Fibroblast of skin of left biceps (primary cell): Measurements from ENCODE around the gene TMEM52.
"Not testable (repeated sequence)": the region's sequence is repeated elsewhere in the genome, so short reads cannot be mapped to it uniquely, and the experiment has no call there.

Source experiments
- DNase-seq, 2 experiments: peaks; one replicate each; pipeline ENCODE4 v3.0.0-alpha.2; 2013; ENCODE audit warnings: low read depth in 2 of 2

TMEM52 gene

GRCh38 chr1:1894354-1895059 is 24.6 kb downstream of the TMEM52 start:
- no peak for DNase-seq

- DNase-seq: no peak
Observed at GRCh38 chr1:1893997-1894353, 25.1 kb downstream of the TMEM52 start.

- DNase-seq: no peak
Observed at GRCh38 chr1:1893291-1893985, 25.6 kb downstream of the TMEM52 start.

DNA sequence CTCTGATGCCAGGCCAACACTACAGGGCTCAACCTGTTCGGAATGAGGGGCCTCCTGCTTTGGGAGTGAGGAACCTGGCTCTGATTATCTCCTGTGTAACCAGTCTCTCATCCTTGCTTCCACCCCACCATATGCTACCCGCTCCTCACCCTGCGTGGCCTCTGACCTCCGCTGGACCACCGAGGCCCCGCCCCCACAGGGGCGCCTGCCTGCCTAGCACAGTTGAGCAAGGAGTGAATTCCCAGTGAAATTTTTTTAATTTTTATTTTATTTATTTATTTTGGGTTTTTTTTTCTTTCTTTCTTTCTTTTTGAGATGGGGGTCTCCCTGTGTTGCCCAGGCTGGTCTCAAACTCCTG is 26.3 kb downstream of the TMEM52 start:
- no peak for DNase-seq

- DNase-seq: no peak
Observed at GRCh38 chr1:1892079-1892762, 26.9 kb downstream of the TMEM52 start.

DNA sequence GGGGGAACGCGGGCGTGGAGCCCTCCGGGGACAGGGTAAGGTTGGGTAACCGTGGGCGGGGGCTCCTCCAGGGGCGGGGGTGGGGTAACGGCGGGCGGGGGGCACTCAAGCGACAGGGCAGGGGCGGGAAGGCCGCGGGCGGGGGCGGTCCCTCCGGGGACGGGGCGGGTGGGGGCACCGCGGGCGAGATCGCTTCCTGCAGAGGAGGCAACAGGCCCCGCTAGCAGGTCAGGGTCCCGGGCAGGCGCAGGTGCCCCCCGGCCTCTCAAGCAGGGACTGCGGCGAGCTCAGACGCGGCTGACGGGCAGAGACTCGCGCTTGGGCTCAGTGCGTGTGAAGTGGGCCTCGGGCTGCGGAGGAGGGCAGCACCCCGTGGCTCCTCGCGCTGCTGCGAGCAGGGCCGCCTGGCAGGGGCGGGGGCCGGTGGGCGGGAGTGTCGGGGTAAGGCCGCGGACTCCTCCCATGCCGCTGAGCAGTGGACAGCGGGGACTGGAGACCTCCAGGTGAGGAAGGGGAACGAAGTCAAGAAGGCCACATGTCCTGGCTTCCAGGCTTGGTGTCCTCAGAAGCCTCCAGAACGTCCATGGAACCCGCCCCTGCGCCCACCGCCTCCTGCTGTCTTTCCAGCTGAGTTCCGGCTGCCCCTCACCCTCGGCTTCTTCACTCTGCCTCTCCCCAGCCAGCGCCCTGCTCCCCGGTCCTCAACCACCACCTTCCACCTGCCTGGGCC is 27.6 kb downstream of the TMEM52 start:
- no peak for DNase-seq

DNA sequence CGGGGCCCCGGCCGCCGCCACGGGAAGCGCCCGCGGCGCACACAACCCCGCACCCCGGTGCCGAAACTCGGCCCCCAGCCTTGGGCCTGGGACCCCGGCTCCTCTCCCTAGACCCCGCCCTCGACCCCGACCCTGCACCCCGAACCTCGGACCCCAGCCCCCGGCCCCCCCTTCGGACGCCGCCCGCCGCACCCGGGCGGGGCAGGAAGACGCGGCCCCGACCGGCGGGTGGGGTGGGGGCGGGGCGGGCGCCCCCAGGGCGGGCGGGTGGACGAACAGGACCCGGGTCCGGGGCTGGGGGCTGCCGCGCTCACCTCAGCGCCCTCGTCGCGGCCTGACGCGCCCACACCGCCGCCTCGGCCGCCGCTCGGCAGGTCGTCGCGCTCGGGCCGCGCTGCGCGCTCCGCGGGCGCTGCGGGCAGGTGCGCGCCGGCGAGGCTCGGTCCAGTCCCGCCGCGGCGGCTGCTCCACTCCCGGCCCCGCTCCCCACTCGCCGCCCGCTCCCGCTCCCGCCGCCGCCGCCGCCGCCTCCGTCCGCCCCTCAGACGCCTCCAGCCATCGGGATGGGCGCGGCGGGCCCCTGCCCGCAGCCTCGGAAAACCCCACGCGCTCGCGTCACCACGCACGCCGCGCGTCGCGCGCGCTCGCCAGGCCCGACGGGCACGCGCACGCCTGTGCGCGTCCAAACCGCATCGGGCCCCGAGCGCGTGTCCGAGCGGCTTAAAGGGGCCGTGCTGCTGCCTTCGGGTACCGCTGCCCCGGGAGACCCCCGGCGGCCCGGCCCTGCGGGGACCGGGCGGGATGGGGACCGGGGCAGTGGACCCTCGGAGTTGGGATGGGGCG is 28.4 kb downstream of the TMEM52 start, which contains the start of gene GNB1:
Gene GNB1 (minus strand): TSS at position 582 of the 843 bp plus-strand sequence. CDS start 65,634 bp downstream, outside the sequence.
- peak; percentile 70 to 78 for DNase-seq

DNA sequence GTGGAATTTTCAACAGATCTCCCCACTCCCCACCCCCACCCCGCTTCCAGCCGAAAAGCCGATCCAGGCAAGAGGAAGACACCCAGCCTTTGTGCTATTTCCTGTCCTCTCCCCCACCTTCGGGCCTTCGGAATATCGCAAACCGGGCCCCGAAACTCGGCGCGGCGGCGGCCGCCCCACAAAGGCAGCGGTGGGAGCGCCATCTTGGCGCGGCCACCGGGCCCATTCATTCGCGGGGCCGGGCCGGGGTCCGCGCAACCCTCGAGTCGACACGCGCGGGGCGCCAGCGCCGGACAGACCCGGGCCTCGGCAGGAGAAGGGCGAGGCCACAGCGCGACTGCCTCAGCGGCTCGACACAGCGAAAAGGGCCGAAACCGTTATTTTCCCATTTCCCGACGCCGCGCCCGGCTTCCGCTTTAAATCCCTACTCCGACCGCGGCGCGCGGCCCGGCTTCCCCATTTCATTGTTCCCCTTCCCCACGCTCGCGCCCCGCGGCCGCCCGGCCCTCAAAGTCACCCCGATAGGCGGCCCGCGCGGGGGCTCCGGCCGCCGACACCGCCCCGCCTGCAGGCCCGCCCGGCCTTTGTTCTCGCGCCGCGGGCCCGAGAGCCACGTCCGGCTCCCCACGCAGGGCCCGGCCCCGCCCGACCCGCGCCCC is 29.1 kb downstream of the TMEM52 start:
- DNase-seq: no peak

GRCh38 chr1:1889090-1889750 is 29.9 kb downstream of the TMEM52 start:
- no peak for DNase-seq

GRCh38 chr1:1883890-1884289 is 35.2 kb downstream of the TMEM52 start:
- not testable (repeated sequence) for DNase-seq

GRCh38 chr1:1883092-1883873 is 35.8 kb downstream of the TMEM52 start:
- DNase-seq: no peak

DNA sequence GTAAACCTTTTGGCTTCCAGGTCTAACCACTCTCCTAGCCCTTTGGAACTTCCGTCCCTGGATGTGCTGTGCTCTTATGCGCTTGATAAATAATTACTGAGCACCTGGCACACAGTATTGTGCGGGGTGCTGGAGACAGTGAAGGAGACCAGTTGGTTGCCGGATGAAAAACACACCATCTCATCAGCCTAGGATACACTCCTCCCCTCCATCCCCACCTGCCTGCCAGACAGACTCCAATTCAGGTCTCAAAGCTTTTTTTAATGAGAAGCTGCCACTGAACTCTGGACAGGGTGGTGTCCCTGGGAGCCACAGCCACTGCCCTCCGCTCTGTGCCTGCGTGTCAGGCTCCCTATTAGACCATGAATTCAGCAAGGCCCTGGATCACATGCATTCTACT is 37.4 kb downstream of the TMEM52 start:
- no peak for DNase-seq

DNA sequence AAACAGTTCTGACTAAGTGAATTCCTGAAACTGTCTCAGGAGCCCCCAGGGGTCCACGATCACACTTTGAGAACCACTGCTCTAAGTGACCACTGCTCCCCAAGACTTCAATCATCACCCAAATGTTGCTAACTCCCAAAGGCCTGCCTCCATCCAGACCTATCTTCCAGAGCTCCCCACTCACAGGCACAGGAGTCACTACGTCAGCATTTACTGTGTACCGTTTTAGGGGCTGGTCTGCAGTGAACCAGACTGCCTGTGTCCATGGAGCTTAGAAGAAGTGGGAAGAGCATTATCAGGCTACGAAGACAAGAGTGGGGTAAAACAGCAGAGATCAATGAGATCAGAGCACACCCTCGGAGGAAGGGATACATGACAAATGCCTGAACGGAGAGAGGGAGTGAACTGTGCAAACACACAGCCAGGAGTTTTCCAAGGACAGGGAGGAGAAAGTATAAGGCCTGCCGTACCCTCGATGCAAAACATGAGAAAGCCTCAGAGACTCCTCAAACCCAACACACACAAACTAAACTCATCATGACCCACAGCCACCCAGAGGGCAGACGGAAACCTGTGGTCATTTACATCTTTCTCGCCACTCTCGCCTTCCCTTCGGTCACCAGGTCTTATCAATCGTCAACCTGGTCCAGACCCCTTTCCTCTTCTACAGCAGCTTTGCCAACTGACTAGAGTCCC is 38.3 kb downstream of the TMEM52 start:
- no peak for DNase-seq

DNA sequence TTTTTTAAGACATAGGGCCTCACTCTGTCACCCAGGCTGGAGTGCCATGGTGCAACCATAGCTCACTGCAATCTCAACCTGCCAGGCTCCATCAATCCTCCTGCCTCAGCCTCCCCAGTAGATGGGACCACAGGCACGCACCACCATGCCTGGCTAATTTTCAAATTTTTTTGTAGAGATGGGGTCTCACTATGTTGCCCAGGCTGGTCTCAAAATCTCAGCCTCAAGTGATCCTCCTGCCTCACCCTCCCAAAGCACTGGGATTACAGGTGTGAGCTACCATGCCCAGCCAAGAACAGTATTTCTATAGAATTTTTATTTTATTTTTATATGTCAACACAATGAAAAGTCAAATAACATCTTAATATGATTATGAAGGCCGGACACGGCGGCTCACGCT is 39.1 kb downstream of the TMEM52 start:
- no peak for DNase-seq

DNA sequence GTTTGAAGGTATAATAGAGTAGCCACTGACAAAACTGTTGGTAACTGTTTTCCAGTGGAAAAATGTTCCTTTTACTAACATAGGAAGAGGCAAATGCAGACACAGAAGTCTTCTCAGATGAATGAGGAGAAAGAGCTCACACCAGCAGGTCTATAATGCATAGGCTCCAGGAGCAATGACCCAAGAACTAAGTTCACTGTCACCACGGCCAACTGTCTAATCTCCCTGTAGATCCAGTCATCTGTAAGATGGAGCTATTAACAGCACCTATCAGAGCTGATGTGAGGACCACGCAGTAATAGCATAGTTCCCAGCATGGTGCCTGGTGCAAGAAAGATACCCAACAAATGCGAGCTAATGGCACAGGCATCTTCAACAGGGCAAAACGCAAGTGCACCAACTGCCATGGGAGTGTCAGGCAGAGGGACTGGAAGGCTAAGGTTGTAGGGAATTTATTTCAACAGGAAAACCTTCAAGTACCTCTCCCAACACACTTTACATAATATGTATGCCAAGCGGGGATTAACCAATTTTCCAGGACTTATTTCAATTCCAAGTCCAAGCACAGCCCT is 41.1 kb downstream of the TMEM52 start:
- no peak for DNase-seq

DNA sequence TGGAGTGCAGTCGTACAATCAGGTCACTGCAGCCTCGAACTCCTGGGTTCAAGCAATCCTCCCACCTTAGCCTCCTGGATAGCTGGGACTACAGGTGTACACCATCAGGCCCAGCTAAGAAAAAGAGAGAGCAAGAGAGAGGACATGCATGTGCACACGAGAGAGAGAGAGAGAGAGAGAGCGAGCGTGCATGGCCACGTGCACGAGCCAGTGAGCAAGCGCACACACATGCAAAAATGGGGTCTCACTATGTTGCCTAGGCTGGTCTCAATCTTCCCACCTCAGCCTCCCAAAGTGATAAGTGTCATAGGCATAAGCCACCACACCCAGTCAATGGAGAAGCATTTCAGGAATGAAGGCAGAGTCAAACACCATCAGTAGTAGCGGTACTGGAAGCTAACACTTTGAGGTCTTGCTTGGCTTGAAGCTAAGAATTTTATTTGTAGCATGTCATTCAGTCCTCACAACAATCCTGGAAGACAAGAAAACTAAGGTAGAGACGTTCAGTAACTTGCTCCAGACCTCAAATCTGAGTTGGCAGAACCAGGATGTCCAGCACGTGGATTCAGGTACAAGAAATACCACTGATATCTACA is 42.6 kb downstream of the TMEM52 start:
- DNase-seq: no peak

- no peak for DNase-seq
Observed at GRCh38 chr1:1875932-1876331, 43.1 kb downstream of the TMEM52 start.

DNA sequence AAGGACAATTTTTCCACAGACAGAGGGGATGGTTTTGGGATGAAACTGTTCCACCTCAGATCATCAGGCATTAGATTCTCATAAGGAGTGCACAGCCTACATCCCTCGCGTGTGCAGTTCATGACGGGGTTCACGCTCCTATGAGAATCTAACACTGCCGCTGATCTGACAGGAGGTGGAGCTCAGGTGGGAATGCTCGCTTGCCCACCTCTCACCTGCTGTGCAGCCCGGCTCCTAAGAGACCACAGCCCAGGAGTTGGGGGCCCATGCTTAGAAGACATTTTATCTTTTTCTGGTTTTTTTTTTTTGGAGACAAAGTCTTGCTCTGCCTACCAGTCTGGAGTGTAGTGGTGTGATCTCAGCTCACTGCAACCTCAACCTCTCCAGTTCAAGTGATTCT is 44.2 kb downstream of the TMEM52 start:
- no peak for DNase-seq
